ENCODE data around the gene NHERF1. TPM values are rescaled to one million over a fixed set of nuclear protein-coding genes. Genes with fewer than 3 reads are reported as not detected.
A peak's percentile ranks its signal among the peaks of the same experiment; 100 is the strongest.

Gene NHERF1
- total RNA-seq, 1 donor from 2014 or later: 36.3 TPM

DNA sequence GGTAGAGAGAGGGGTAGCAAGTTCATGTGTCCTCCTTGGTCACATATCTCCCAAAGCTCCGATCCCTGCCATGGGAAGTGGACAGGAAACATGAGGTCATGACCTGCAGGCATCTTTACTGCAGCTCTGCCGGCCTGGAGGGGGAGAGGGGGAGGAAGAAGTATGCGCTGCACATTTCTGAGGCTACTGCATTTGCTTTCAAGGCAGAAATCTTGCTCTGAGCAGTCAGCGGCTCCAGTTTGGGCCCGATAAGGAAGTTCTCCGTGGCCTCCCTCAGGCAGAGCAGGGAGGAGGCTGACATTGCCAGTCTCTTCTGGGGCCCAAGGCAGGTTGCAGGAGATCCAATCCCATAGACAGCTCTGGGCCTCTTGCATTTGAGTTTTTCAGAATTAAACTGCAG is 1.5 kb upstream of the NHERF1 start:
- Mint-ChIP-seq H3K4me3 (ENCODE audit: unreplicated experiment) (peak overlapping the region; percentile 55), H3K36me3 (ENCODE audit: low read depth, unreplicated experiment) (no peaks in the 10 kb centered on the region), H3K4me1 (ENCODE audit: low read depth, unreplicated experiment) (peaks cover 23% of the 10 kb centered on the region), H3K27me3 (ENCODE audit: low read depth, unreplicated experiment) (peaks cover 4% of the 10 kb centered on the region), H3K27ac (ENCODE audit: unreplicated experiment) (no peak overlapping the region), H3K9me3 (ENCODE audit: unreplicated experiment) (no peaks in the 10 kb centered on the region)
- Histone ChIP-seq H3K4me1 (ENCODE audit: insufficient read depth, low read length) (peaks cover 15% of the 10 kb centered on the region), H3K36me3 (ENCODE audit: insufficient read depth, low read length) (no peaks in the 10 kb centered on the region), H2AFZ (ENCODE audit: low read depth, low read length) (no peak overlapping the region), H3K9me3 (ENCODE audit: insufficient read depth, low read depth, low read length) (no peaks in the 10 kb centered on the region), H3K27me3 (ENCODE audit: insufficient read depth, low read length) (peaks cover 7% of the 10 kb centered on the region), H3K4me3 (ENCODE audit: insufficient read depth, low read depth, low read length) (no peak overlapping the region), H3K9ac (ENCODE audit: low read length) (no peak overlapping the region), H3K4me2 (ENCODE audit: low read length) (no peak overlapping the region), H4K20me1 (ENCODE audit: insufficient read depth, low read length) (peaks cover 15% of the 10 kb centered on the region), H3K79me2 (ENCODE audit: insufficient read depth, low read length) (peaks cover 23% of the 10 kb centered on the region), H3K27ac (ENCODE audit: low read depth, low read length) (no peak overlapping the region)
- FAIRE-seq: no peak
- no peak for DNase-seq (ENCODE audit: low read depth)
- no peak for TF ChIP-seq EZH2 (IDR thresholded peaks at IDR 0.05; ENCODE audit: insufficient read depth, low read length)
- no peak for TF ChIP-seq CTCF (IDR thresholded peaks at IDR 0.05; ENCODE audit: insufficient read depth, low read depth, low read length)

DNA sequence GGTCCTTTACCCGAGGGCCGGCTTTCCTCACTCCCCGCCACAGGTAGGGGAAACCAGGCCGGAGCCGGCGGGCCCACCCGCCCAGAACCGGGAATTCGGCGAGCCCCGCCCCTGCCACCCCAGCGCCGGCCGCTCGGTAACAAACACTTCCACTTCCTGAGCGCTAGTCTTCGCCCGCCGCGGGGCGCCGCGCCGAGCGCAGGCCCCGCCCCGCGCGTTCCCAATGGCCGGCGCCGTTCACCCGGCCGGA is 224 bp upstream of the NHERF1 start:
- DNase-seq (ENCODE audit: low read depth): peak; percentile 70
- TF ChIP-seq EZH2 (IDR thresholded peaks at IDR 0.05; ENCODE audit: insufficient read depth, low read length) (no peak), CTCF (IDR thresholded peaks at IDR 0.05; ENCODE audit: insufficient read depth, low read depth, low read length) (no peak)
- Histone ChIP-seq H3K9me3 (ENCODE audit: insufficient read depth, low read depth, low read length) (no peaks in the 10 kb centered on the region), H3K4me3 (ENCODE audit: insufficient read depth, low read depth, low read length) (peak overlapping the region; percentile 57), H3K9ac (ENCODE audit: low read length) (peak overlapping the region; percentile 62), H3K4me2 (ENCODE audit: low read length) (peak overlapping the region; percentile 84), H3K27ac (ENCODE audit: low read depth, low read length) (no peak overlapping the region), H3K79me2 (ENCODE audit: insufficient read depth, low read length) (peaks cover 33% of the 10 kb centered on the region), H3K36me3 (ENCODE audit: insufficient read depth, low read length) (no peaks in the 10 kb centered on the region), H2AFZ (ENCODE audit: low read depth, low read length) (peak overlapping the region; percentile 56), H4K20me1 (ENCODE audit: insufficient read depth, low read length) (peaks cover 23% of the 10 kb centered on the region), H3K4me1 (ENCODE audit: insufficient read depth, low read length) (peaks cover 15% of the 10 kb centered on the region), H3K27me3 (ENCODE audit: insufficient read depth, low read length) (peaks cover 7% of the 10 kb centered on the region)
- Mint-ChIP-seq H3K27ac (ENCODE audit: unreplicated experiment) (no peak overlapping the region), H3K4me1 (ENCODE audit: low read depth, unreplicated experiment) (peaks cover 23% of the 10 kb centered on the region), H3K27me3 (ENCODE audit: low read depth, unreplicated experiment) (peaks cover under 1% of the 10 kb centered on the region), H3K36me3 (ENCODE audit: low read depth, unreplicated experiment) (peaks cover 5% of the 10 kb centered on the region), H3K9me3 (ENCODE audit: unreplicated experiment) (no peaks in the 10 kb centered on the region), H3K4me3 (ENCODE audit: unreplicated experiment) (peak overlapping the region; percentile 60)
- FAIRE-seq: no peak

DNA sequence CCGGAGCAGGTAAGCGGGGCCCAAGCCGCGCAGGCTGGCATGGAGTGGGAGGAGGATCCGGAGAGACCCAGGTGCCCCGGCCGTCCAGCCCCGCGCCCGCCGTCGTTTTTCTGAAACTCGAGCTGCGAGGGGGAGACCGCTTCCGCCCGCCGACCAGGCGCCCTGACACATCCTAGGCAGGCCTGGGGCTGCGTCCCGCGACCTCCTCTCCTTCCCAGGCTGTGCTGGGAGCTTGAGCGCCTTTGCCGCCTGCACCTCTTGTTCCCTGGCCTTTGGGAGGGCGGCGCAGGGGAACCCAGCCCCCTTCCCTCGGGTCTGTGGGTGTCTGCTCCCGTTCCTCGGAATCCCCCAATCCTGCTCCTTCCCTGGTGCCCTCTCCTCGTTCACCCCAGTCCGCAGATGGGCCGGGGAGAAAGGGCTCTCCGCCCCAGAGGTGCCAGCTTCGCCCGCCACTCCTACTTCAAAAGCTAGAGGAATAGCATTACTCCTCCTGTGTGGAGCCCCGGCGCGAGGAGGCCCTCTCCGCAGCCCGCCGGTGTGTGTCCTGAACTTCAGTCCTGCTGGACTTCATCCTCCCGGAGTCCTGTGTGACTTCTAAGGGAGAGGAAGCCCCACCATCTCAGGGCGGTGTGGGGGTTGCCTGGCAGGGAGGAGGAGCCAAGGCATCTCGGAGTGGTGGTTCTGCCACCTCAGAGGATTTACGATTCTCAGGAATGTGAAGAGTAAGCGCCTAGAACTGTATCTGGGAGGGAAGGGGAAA is 1.0 kb downstream of the NHERF1 start:
- Mint-ChIP-seq H3K36me3 (ENCODE audit: low read depth, unreplicated experiment) (peaks cover 5% of the 10 kb centered on the region), H3K4me3 (ENCODE audit: unreplicated experiment) (peak overlapping the region; percentile 92), H3K9me3 (ENCODE audit: unreplicated experiment) (no peaks in the 10 kb centered on the region), H3K27ac (ENCODE audit: unreplicated experiment) (peak overlapping the region; percentile 72), H3K27me3 (ENCODE audit: low read depth, unreplicated experiment) (no peaks in the 10 kb centered on the region), H3K4me1 (ENCODE audit: low read depth, unreplicated experiment) (peaks cover 23% of the 10 kb centered on the region)
- TF ChIP-seq CTCF (IDR thresholded peaks at IDR 0.05; ENCODE audit: insufficient read depth, low read depth, low read length) (no peak), EZH2 (IDR thresholded peaks at IDR 0.05; ENCODE audit: insufficient read depth, low read length) (peak; percentile 8)
- Histone ChIP-seq H3K79me2 (ENCODE audit: insufficient read depth, low read length) (peaks cover 33% of the 10 kb centered on the region), H3K36me3 (ENCODE audit: insufficient read depth, low read length) (no peaks in the 10 kb centered on the region), H2AFZ (ENCODE audit: low read depth, low read length) (peak overlapping the region; percentile 65), H3K4me2 (ENCODE audit: low read length) (peak overlapping the region; percentile 84), H3K9ac (ENCODE audit: low read length) (peak overlapping the region; percentile 57), H3K4me3 (ENCODE audit: insufficient read depth, low read depth, low read length) (peak overlapping the region; percentile 62), H3K9me3 (ENCODE audit: insufficient read depth, low read depth, low read length) (no peaks in the 10 kb centered on the region), H3K4me1 (ENCODE audit: insufficient read depth, low read length) (peaks cover 15% of the 10 kb centered on the region), H3K27ac (ENCODE audit: low read depth, low read length) (no peak overlapping the region), H4K20me1 (ENCODE audit: insufficient read depth, low read length) (peaks cover 23% of the 10 kb centered on the region), H3K27me3 (ENCODE audit: insufficient read depth, low read length) (no peaks in the 10 kb centered on the region)
- DNase-seq (ENCODE audit: low read depth): no peak
- no peak for FAIRE-seq

All from astrocyte (in vitro differentiated cells and primary cell).